Tibial nerve (tissue), 4 donors: ENCODE measurements around the gene CDK15. TPM values are rescaled to one million over a fixed set of nuclear protein-coding genes. Genes with fewer than 3 reads are reported as not detected.

Experiments used
- DNase-seq, 2 donors: peaks; one replicate each; pipeline ENCODE4 v3.0.0-alpha.2; 2019; ENCODE audit warnings: low spot score in 2 of 2
- H3K27ac ChIP-seq, 4 donors: fragments of 200-600 bp; sonication (generic) in 3 of 4; one replicate each; pipeline ENCODE4 v1.5.1; 2017 to 2019; ENCODE audit warnings: mild to moderate bottlenecking in 1 of 4
- H3K27me3 ChIP-seq, 2 donors: fragments of 200-600 bp; sonication (generic) in 1 of 2; one replicate each; pipeline versions ENCODE4 v1.5.1 to v1.6.0; 2017 to 2019
- H3K36me3 ChIP-seq, 3 donors: fragments of 200-600 bp; sonication (generic); one replicate each; pipeline ENCODE4 v1.5.1; 2018 to 2019
- H3K4me1 ChIP-seq, 4 donors: fragments of 200-600 bp; sonication (generic) in 3 of 4; one replicate each; pipeline ENCODE4 v1.5.1; 2017 to 2019
- H3K4me3 ChIP-seq, 4 donors: fragments of 200-600 bp; sonication (generic) in 3 of 4; one replicate each; pipeline ENCODE4 v1.5.1; 2017 to 2019; ENCODE audit warnings: mild to moderate bottlenecking in 1 of 4, moderate library complexity in 1 of 4
- H3K9me3 ChIP-seq, 4 donors: fragments of 200-600 bp; sonication (generic) in 3 of 4; one replicate each; pipeline ENCODE4 v1.5.1; 2017 to 2019
- EP300 ChIP-seq, 2 donors: sonication (generic); formaldehyde crosslinking; IDR thresholded peaks; one replicate each; pipeline ENCODE4 v1.6.1; 2017; ENCODE audit warnings: antibody characterized with exemption in 2 of 2, mild to moderate bottlenecking in 1 of 2
- POLR2A ChIP-seq, 2 donors: fragments of 450-650 bp; IDR thresholded peaks; one replicate each; pipeline ENCODE4 v1.6.1; 2017; ENCODE audit warnings: antibody characterized with exemption in 2 of 2, mild to moderate bottlenecking in 2 of 2, moderate library complexity in 2 of 2
- WGBS, 2 donors: methylation state at CpG; one replicate each; pipeline ENCODE4 v1.1.5; 2018; 5-methylcytosine and 5-hydroxymethylcytosine counted together
- total RNA-seq, 4 donors: library from RNA; depleted of rRNA; stranded (reverse); fragments of >200 nt; gene quantifications; one replicate each; pipeline ENCODE4 v1.1.0, GENCODE V29; 2016
- TF ChIP-seq, protein P1 (sequence below), 5 experiments: fragments of 200-600 bp in 3 of 5; fragments of 450-650 bp in 2 of 5; sonication (generic) in 3 of 5; IDR thresholded peaks; one replicate each; pipeline ENCODE4 v1.5.1; 2016 to 2019; ENCODE audit warnings: antibody characterized with exemption in 5 of 5, mild to moderate bottlenecking in 3 of 5, moderate library complexity in 2 of 5

The CDK15 gene
- total RNA-seq, 4 donors from 2014 or later, result 0.90 to 6.5 (median 1.4) TPM

- peaks cover 0 to 1% (median 0%) of the 10 kb centered on the region in 4 donors for H3K4me1 ChIP-seq
- DNase-seq, result no peak
- 68% methylated on average over 8 of the region's 8 CpGs for WGBS, 2 donors
Measured at GRCh38 chr2:201901786-201902185, 95.4 kb downstream of the CDK15 start.

DNA sequence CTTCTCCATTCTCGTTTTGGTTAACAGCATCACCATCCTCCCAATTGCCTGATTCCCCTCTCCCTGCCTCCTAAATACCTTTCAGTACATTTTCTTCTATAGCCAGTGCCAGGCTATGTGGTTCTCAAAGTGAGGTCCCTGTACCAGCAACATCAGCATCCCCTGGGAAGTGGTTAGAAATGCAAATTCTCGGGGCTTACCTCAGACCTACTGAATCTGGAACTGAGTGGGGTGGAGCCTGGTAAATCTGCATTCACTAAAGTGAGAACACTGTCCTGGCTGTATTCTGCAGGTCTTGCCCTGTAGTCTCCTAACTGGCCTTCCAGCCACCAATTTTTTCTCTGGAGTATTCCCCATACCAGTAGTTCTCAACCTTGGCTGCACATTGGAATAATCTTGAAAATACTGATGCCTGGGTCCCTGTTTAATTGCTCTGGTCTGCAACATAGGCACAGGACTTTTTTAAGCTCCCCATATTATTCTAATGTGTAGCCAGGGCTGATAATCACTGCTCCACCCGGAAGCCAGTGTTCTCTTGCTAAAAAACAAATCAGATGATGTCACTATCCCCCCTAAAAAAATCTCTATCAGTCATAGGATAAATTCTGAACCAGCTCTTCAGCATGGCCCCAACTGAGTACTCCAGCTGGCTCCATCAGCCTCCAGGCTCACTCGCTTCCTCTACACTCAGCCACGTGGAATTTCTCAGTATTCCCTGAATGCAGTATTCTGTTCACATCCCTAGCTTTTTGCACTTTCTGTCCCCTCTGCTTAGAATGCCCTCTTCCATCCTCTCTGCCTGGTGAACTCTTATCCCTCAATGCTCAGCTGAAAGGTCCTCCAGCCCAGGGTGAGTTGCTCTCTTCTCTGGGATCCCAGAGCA, 98.4 kb downstream of the CDK15 start:
- Histone ChIP-seq H3K4me1 (peaks cover 0 to 18% (median 5%) of the 10 kb centered on the region in 4 donors), H3K27me3 (no peaks in the 10 kb centered on the region), H3K27ac (no peak overlapping the region), H3K36me3 (no peaks in the 10 kb centered on the region), H3K4me3 (no peak overlapping the region), H3K9me3 (no peaks in the 10 kb centered on the region)
- TF ChIP-seq EP300 (IDR thresholded peaks at IDR 0.05), result no peak
- TF ChIP-seq POLR2A (IDR thresholded peaks at IDR 0.05), result no peak
- TF ChIP-seq, protein P1, sequence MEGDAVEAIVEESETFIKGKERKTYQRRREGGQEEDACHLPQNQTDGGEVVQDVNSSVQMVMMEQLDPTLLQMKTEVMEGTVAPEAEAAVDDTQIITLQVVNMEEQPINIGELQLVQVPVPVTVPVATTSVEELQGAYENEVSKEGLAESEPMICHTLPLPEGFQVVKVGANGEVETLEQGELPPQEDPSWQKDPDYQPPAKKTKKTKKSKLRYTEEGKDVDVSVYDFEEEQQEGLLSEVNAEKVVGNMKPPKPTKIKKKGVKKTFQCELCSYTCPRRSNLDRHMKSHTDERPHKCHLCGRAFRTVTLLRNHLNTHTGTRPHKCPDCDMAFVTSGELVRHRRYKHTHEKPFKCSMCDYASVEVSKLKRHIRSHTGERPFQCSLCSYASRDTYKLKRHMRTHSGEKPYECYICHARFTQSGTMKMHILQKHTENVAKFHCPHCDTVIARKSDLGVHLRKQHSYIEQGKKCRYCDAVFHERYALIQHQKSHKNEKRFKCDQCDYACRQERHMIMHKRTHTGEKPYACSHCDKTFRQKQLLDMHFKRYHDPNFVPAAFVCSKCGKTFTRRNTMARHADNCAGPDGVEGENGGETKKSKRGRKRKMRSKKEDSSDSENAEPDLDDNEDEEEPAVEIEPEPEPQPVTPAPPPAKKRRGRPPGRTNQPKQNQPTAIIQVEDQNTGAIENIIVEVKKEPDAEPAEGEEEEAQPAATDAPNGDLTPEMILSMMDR (IDR thresholded peaks at IDR 0.05), result no peak
- no peak for DNase-seq
- 80 to 82% methylated on average over 5 of the region's 5 CpGs for WGBS, 2 donors

More at GRCh38 chr2:201901786-201902185, 95.4 kb downstream of the CDK15 start:
- Histone ChIP-seq H3K27ac (no peak overlapping the region), H3K9me3 (no peaks in the 10 kb centered on the region), H3K36me3 (no peaks in the 10 kb centered on the region), H3K4me3 (no peak overlapping the region), H3K27me3 (no peaks in the 10 kb centered on the region)
- TF ChIP-seq POLR2A (IDR thresholded peaks at IDR 0.05) (no peak), EP300 (IDR thresholded peaks at IDR 0.05) (no peak)
- TF ChIP-seq, protein P1 (IDR thresholded peaks at IDR 0.05), result no peak

- no peaks in the 10 kb centered on the region for H3K9me3 ChIP-seq
- no peaks in the 10 kb centered on the region for H3K36me3 ChIP-seq
- WGBS, 2 donors, result 49 to 58% methylated on average over 10 of the region's 10 CpGs
- H3K4me1 ChIP-seq, result peaks cover 0 to 22% (median 6%) of the 10 kb centered on the region in 4 donors
- H3K4me3 ChIP-seq, result no peak overlapping the region
- no peaks in the 10 kb centered on the region for H3K27me3 ChIP-seq
- TF ChIP-seq EP300 (IDR thresholded peaks at IDR 0.05) (no peak), POLR2A (IDR thresholded peaks at IDR 0.05) (no peak)
- TF ChIP-seq, protein P1 (IDR thresholded peaks at IDR 0.05), result no peak
- H3K27ac ChIP-seq, result no peak overlapping the region
- DNase-seq, result no peak
Measured at GRCh38 chr2:201906777-201907562, 100.6 kb downstream of the CDK15 start.

DNA sequence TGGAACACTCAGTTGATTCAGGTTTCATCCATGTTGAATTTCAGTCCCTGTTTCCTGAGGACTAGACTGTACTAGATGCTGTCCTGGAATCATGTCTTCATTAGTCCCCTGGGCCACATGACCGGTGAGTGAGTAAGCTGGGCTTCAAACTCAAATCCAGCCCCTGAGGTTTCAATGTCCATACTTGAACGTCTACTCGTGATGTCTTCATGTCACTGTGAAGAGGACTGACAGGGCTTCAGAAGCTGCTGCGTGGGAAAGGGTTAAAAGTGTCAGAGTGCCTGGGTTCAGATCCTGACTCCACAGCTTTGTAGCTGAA, 101.2 kb downstream of the CDK15 start:
- H3K27ac ChIP-seq, result no peak overlapping the region
- no peaks in the 10 kb centered on the region for H3K36me3 ChIP-seq
- no peak overlapping the region for H3K4me3 ChIP-seq
- 70 to 88% methylated on average over 4 of the region's 4 CpGs for WGBS, 2 donors
- TF ChIP-seq, protein P1 (IDR thresholded peaks at IDR 0.05), result no peak
- no peak for TF ChIP-seq POLR2A (IDR thresholded peaks at IDR 0.05)
- no peak for TF ChIP-seq EP300 (IDR thresholded peaks at IDR 0.05)
- H3K4me1 ChIP-seq, result peaks cover 0 to 22% (median 6%) of the 10 kb centered on the region in 4 donors
- H3K27me3 ChIP-seq, result no peaks in the 10 kb centered on the region
- no peaks in the 10 kb centered on the region for H3K9me3 ChIP-seq
- no peak for DNase-seq

DNA sequence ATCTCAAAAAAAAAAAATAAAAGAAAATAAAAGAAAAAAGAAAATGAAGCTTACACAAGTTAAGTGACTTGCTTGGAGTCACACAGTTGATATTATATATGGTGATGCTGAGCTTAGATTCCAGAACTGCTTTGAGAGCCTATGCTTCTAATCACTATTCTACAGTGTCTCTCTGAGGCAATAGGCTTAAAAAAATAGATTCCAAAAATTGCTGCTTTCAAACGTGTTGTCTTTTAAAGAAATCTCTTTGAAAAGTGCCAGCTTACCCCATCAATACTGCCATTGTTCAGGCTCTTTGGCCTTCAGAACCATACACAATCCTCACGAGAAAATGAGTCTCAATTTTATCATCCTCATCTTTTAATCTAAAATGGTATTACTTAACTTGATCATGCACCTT, 102.6 kb downstream of the CDK15 start:
- Histone ChIP-seq H3K4me1 (peaks cover 0 to 22% (median 6%) of the 10 kb centered on the region in 4 donors), H3K9me3 (no peaks in the 10 kb centered on the region), H3K36me3 (no peaks in the 10 kb centered on the region), H3K27ac (no peak overlapping the region), H3K27me3 (no peaks in the 10 kb centered on the region), H3K4me3 (no peak overlapping the region)
- WGBS, 2 donors, result 40 to 44% methylated on average over 2 of the region's 2 CpGs
- TF ChIP-seq POLR2A (IDR thresholded peaks at IDR 0.05), result no peak
- TF ChIP-seq EP300 (IDR thresholded peaks at IDR 0.05), result no peak
- TF ChIP-seq, protein P1 (IDR thresholded peaks at IDR 0.05), result no peak
- DNase-seq, result no peak
